ENCODE measurements around the gene CC2D2B. TPM values are rescaled to one million over a fixed set of nuclear protein-coding genes. Genes with fewer than 3 reads are reported as not detected.

CC2D2B gene
- polyA plus RNA-seq, 4 donors: 0.91 to 2.4 (median 1.3) TPM

GRCh38 chr10:96056787-96057186, 149.0 kb downstream of the CC2D2B start:
- no peak for DNase-seq (ENCODE audit: low read depth in 4 of 4, low spot score in 3 of 4)

GRCh38 chr10:96061232-96061631, 153.5 kb downstream of the CC2D2B start:
- no peak for DNase-seq (ENCODE audit: low read depth in 4 of 4, low spot score in 3 of 4)

DNA sequence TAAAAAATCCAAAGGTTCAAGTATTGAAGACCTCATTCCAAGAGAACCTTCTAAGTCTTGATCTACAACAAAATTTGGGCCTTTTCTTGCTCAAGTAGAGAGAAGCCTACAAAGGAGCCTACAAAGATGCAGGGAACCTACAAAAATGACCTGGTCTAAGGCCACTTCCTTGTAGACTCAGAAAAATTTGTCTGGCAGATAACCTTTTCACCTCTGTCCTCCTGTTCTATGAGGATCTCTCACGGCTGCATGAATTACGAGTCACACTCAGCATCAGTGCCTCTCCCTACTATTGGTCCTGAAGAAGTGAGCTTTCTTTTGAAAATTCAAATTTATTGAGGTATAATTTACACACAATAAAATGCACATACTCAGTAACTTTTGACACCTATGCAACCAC, 164.9 kb downstream of the CC2D2B start:
- no peak for DNase-seq (ENCODE audit: low read depth in 4 of 4, low spot score in 3 of 4)

DNA sequence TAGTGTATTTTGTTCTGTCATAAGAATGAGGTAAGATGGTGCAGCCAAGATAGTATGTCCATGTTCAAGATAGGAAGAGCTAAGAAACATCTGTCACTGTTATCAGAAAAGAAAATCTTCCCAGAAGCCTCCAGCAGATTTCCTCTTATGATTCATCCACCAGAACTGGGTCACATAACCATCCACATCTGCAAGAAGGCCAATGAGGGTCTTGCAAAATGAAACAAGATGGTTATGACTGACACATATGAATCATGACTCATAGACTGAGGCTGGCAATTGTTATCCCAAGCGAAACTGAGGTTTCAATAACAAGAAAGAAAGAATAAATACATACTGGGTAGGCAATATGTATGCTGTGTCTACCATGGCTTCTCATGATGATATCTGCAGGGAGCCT, 165.9 kb downstream of the CC2D2B start:
- DNase-seq (ENCODE audit: low read depth in 4 of 4, low spot score in 3 of 4): no peak

DNA sequence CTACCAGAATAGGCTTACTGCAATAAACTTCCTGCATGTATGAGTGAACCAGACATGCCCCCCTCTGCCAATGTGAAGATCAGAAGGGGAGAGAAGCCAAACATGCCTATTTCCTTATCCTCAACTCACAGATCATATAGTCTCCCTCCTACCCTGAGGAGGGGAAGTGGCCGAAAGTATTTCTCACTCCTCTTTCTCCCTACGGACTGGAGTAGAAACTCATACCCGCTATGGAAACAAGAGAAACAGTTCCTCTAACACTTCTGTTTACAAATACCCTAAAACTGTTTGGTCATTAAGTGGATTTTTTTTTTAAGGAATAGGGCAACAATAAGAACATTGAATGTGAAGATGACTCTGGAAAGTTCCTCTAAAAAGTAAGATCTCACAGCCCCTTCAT, 167.0 kb downstream of the CC2D2B start:
- DNase-seq (ENCODE audit: low read depth in 4 of 4, low spot score in 3 of 4): no peak

GRCh38 chr10:96075977-96076376, 168.2 kb downstream of the CC2D2B start:
- no peak for DNase-seq (ENCODE audit: low read depth in 4 of 4, low spot score in 3 of 4)

DNA sequence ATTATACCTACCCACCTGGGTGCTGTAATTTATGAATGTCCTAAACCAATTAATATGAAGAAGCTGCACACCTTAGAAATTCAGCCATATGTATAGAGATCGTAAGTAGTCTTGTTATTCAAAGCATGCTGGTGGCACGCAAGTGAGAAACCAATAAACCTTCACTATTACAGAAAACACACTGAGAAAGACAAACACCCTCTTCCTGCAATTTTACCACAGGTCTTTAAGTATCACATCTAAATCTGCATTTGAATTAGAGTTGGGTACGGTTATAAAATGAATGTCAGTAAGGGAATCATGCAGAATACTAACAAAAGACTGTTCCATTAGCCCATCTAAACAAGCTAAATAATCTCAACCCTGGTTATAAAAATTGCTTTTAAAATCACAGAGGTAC, 169.4 kb downstream of the CC2D2B start:
- DNase-seq (ENCODE audit: low read depth in 4 of 4, low spot score in 3 of 4): no peak

DNA sequence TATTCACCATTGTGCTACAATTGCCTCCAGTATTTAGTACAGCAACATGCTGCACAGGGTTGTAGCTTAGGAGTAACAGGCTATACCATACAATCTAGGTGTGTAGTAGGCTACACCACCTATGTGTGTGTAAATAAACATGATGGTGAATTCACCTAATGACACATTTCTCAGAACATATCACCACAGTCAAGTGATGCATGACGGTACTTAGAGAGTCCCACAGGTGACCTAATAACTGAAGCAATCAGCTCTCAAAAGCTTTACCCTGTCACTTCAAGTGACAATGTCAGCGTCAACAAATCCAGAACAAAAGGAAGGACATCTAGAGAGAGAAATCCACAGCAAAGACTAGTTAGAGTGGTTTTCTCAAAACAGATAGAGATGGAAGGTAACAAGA, 174.4 kb downstream of the CC2D2B start:
- no peak for DNase-seq (ENCODE audit: low read depth in 4 of 4, low spot score in 3 of 4)

Other genes starting within 250 kb of the CC2D2B start
- 10 to 100 TPM; 61.7 to 84.1 (median 74.5) TPM for gene TCTN3, start 214.0 kb upstream of the CC2D2B start, polyA plus RNA-seq (ENCODE audit: insufficient read length in 4 of 4)
- gene ENTPD1, start 151.8 kb upstream of the CC2D2B start, polyA plus RNA-seq (ENCODE audit: insufficient read length in 4 of 4): 10 to 100 TPM; 12.6 to 23.5 (median 23.2) TPM
- gene CCNJ, start 135.6 kb downstream of the CC2D2B start, polyA plus RNA-seq (ENCODE audit: insufficient read length in 4 of 4): 10 to 100 TPM; 12.9 to 19.8 (median 18.7) TPM
- gene ZNF518A, start 222.3 kb downstream of the CC2D2B start, polyA plus RNA-seq (ENCODE audit: insufficient read length in 4 of 4): 10 to 100 TPM; 28.3 to 52.1 (median 42.2) TPM

Measured in left renal pelvis (tissue), 4 donors.